ENCODE measurements around the gene PRSS3. TPM values are rescaled to one million over a fixed set of nuclear protein-coding genes. Genes with fewer than 3 reads are reported as not detected.
"Not testable (repeated sequence)": the region's sequence is repeated elsewhere in the genome, so short reads cannot be mapped to it uniquely, and the experiment has no call there.

PRSS3 gene
- polyA plus RNA-seq, 1 donor from 2014 or later: not detected

DNA sequence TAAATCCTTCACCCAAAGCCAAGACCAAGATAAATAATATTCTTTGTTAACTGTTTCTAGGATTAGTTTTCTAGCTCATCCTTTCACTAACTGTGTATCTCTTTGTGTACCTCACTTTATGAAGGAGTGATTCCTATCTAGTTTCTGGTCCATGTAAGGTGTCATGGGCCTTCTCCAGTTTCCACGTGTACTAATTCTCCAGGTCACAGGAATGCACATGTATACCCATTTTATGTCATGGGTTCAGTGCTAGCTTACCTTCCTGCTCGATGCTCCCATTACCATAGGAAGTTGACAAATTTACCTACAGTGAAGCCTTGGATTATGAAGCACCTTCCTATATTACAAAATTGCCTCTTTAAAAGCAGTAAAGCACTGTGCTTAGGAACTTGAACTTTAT lies 5.9 kb upstream of the PRSS3 start:
- not testable (repeated sequence) for H4K20me1 ChIP-seq (ENCODE audit: insufficient read depth); H3F3A ChIP-seq (ENCODE audit: insufficient read depth, low read length, poor library complexity, severe bottlenecking); H2AFZ ChIP-seq (ENCODE audit: low read depth, low read length); H3K9ac ChIP-seq (ENCODE audit: low read length); H3K79me2 ChIP-seq (replicated peaks; ENCODE audit: insufficient read depth, low read length); H3K4me3 ChIP-seq (ENCODE audit: low read length); H3K9me3 ChIP-seq (ENCODE audit: low read length); H3K27ac ChIP-seq (ENCODE audit: low read length); H3K36me3 ChIP-seq (ENCODE audit: insufficient read depth, low read length); H3K4me2 ChIP-seq (ENCODE audit: low read length); H3K9me2 ChIP-seq (ENCODE audit: insufficient read depth, low read length); H3K27me3 ChIP-seq (ENCODE audit: insufficient read depth, low read depth, low read length)

- no peak overlapping the region for H3K27ac ChIP-seq (ENCODE audit: low read length)
Observed at GRCh38 chr9:33791117-33791516, 4.2 kb upstream of the PRSS3 start.

GRCh38 chr9:33793496-33793895 lies 1.9 kb upstream of the PRSS3 start:
- H3K27me3 ChIP-seq (ENCODE audit: insufficient read depth, low read depth, low read length); H3F3A ChIP-seq (ENCODE audit: insufficient read depth, low read length, poor library complexity, severe bottlenecking); H4K20me1 ChIP-seq (ENCODE audit: insufficient read depth); H3K9me2 ChIP-seq (ENCODE audit: insufficient read depth, low read length); H3K79me2 ChIP-seq (replicated peaks; ENCODE audit: insufficient read depth, low read length); H3K9ac ChIP-seq (ENCODE audit: low read length); H3K9me3 ChIP-seq (ENCODE audit: low read length); H3K4me2 ChIP-seq (ENCODE audit: low read length); H3K36me3 ChIP-seq (ENCODE audit: insufficient read depth, low read length); H2AFZ ChIP-seq (ENCODE audit: low read depth, low read length); H3K4me3 ChIP-seq (ENCODE audit: low read length): not testable (repeated sequence)
- peak overlapping the region; percentile 97 for H3K27ac ChIP-seq (ENCODE audit: low read length)

More at GRCh38 chr9:33791117-33791516, 4.2 kb upstream of the PRSS3 start:
- no peak overlapping the region for H3K9ac ChIP-seq (ENCODE audit: low read length)
- no peak overlapping the region for H3K4me2 ChIP-seq (ENCODE audit: low read length)
- no peaks in the 10 kb centered on the region for H3F3A ChIP-seq (ENCODE audit: insufficient read depth, low read length, poor library complexity, severe bottlenecking)
- H3K9me2 ChIP-seq (ENCODE audit: insufficient read depth, low read length): no peaks in the 10 kb centered on the region
- no peaks in the 10 kb centered on the region for H4K20me1 ChIP-seq (ENCODE audit: insufficient read depth)
- H3K36me3 ChIP-seq (ENCODE audit: insufficient read depth, low read length): no peaks in the 10 kb centered on the region
- H3K9me3 ChIP-seq (ENCODE audit: low read length): no peaks in the 10 kb centered on the region
- no peak for TF ChIP-seq CTCF (IDR thresholded peaks at IDR 0.05; ENCODE audit: poor library complexity, severe bottlenecking)
- no peak for TF ChIP-seq POLR2AphosphoS5 (IDR thresholded peaks at IDR 0.05)
- TF ChIP-seq, protein P1, sequence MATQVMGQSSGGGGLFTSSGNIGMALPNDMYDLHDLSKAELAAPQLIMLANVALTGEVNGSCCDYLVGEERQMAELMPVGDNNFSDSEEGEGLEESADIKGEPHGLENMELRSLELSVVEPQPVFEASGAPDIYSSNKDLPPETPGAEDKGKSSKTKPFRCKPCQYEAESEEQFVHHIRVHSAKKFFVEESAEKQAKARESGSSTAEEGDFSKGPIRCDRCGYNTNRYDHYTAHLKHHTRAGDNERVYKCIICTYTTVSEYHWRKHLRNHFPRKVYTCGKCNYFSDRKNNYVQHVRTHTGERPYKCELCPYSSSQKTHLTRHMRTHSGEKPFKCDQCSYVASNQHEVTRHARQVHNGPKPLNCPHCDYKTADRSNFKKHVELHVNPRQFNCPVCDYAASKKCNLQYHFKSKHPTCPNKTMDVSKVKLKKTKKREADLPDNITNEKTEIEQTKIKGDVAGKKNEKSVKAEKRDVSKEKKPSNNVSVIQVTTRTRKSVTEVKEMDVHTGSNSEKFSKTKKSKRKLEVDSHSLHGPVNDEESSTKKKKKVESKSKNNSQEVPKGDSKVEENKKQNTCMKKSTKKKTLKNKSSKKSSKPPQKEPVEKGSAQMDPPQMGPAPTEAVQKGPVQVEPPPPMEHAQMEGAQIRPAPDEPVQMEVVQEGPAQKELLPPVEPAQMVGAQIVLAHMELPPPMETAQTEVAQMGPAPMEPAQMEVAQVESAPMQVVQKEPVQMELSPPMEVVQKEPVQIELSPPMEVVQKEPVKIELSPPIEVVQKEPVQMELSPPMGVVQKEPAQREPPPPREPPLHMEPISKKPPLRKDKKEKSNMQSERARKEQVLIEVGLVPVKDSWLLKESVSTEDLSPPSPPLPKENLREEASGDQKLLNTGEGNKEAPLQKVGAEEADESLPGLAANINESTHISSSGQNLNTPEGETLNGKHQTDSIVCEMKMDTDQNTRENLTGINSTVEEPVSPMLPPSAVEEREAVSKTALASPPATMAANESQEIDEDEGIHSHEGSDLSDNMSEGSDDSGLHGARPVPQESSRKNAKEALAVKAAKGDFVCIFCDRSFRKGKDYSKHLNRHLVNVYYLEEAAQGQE (IDR thresholded peaks at IDR 0.05; ENCODE audit: borderline replicate concordance): no peak
- TF ChIP-seq RAD21 (conservative IDR thresholded peaks at IDR 0.05): no peak
- no peak for TF ChIP-seq MXI1 (conservative IDR thresholded peaks at IDR 0.05; ENCODE audit: poor library complexity, severe bottlenecking)
- TF ChIP-seq SMC3 (conservative IDR thresholded peaks at IDR 0.05; ENCODE audit: poor library complexity): no peak
- TF ChIP-seq TAF1 (IDR thresholded peaks at IDR 0.05; ENCODE audit: low read depth): no peak
- TF ChIP-seq EZH2 (IDR thresholded peaks at IDR 0.05; ENCODE audit: borderline replicate concordance, insufficient read depth, low read length, poor library complexity, severe bottlenecking): no peak
- no peak for TF ChIP-seq EP300 (conservative IDR thresholded peaks at IDR 0.05; ENCODE audit: poor library complexity, severe bottlenecking)
- H2AFZ ChIP-seq (ENCODE audit: low read depth, low read length): no peak overlapping the region
- H3K27me3 ChIP-seq (ENCODE audit: insufficient read depth, low read depth, low read length): no peaks in the 10 kb centered on the region
- H3K4me3 ChIP-seq (ENCODE audit: low read length): no peak overlapping the region
- no peaks in the 10 kb centered on the region for H3K79me2 ChIP-seq (replicated peaks; ENCODE audit: insufficient read depth, low read length)
